Measurements from ENCODE around the gene EDEM2. TPM values are rescaled to one million over a fixed set of nuclear protein-coding genes. Genes with fewer than 3 reads are reported as not detected.
"Not testable (repeated sequence)": the region's sequence is repeated elsewhere in the genome, so short reads cannot be mapped to it uniquely, and the experiment has no call there.

Gene EDEM2
- total RNA-seq, 4 donors from 2014 or later = 11.8 to 18.0 (median 13.2) TPM

DNA sequence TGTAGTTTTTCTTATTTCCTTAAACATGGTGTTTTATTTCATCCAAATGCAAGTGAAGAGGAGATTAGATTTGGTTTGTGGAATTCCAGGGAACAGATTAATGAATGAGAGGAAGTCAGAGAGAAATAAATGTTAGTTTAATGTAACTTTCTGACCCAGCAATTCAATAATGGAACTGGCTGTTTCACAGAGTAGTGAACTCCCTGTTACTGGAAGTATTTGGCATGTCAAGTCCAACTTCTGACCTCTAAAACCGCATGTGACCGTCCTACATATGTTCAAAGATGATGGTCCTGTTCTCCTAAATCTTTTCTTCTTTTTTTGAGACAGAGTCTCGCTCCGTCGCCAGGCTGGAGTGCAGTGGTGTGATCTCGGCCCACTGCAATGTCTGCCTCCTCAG is 43.4 kb upstream of the EDEM2 start:
- H3K27me3 ChIP-seq = no peaks in the 10 kb centered on the region
- no peaks in the 10 kb centered on the region for H3K36me3 ChIP-seq
- TF ChIP-seq, protein P1, sequence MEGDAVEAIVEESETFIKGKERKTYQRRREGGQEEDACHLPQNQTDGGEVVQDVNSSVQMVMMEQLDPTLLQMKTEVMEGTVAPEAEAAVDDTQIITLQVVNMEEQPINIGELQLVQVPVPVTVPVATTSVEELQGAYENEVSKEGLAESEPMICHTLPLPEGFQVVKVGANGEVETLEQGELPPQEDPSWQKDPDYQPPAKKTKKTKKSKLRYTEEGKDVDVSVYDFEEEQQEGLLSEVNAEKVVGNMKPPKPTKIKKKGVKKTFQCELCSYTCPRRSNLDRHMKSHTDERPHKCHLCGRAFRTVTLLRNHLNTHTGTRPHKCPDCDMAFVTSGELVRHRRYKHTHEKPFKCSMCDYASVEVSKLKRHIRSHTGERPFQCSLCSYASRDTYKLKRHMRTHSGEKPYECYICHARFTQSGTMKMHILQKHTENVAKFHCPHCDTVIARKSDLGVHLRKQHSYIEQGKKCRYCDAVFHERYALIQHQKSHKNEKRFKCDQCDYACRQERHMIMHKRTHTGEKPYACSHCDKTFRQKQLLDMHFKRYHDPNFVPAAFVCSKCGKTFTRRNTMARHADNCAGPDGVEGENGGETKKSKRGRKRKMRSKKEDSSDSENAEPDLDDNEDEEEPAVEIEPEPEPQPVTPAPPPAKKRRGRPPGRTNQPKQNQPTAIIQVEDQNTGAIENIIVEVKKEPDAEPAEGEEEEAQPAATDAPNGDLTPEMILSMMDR (IDR thresholded peaks at IDR 0.05) = no peak
- TF ChIP-seq POLR2AphosphoS5 (IDR thresholded peaks at IDR 0.05) = no peak
- no peak for TF ChIP-seq EP300 (IDR thresholded peaks at IDR 0.05)
- TF ChIP-seq POLR2A (IDR thresholded peaks at IDR 0.05) = no peak
- WGBS = 95% methylated on average over 6 of the region's 6 CpGs
- H3K4me1 ChIP-seq = no peaks in the 10 kb centered on the region
- DNase-seq (ENCODE audit: low spot score in 2 of 2) = no peak
- H3K4me3 ChIP-seq = no peak overlapping the region
- H3K9me3 ChIP-seq = no peaks in the 10 kb centered on the region
- H3K27ac ChIP-seq = no peak overlapping the region

DNA sequence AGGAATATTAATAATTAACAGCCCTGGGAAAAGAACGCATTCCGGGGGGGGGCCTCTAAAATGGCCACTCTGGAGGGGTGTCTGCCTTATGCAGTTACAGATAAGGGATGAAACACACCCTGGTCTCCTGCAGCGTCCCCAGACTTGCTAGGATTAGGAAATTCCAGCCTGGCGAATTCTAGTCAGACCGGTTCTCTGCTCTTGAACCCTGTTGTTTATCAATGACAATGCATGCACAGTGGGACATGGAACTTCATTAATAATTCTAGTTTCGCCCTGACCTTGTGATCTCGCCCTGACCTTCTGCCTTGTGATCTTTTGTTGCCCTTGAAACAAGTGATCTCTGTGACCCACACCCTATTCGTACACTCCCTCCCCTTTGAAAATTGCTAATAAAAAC is 42.1 kb upstream of the EDEM2 start:
- WGBS = 89% methylated on average over 8 of the region's 8 CpGs

DNA sequence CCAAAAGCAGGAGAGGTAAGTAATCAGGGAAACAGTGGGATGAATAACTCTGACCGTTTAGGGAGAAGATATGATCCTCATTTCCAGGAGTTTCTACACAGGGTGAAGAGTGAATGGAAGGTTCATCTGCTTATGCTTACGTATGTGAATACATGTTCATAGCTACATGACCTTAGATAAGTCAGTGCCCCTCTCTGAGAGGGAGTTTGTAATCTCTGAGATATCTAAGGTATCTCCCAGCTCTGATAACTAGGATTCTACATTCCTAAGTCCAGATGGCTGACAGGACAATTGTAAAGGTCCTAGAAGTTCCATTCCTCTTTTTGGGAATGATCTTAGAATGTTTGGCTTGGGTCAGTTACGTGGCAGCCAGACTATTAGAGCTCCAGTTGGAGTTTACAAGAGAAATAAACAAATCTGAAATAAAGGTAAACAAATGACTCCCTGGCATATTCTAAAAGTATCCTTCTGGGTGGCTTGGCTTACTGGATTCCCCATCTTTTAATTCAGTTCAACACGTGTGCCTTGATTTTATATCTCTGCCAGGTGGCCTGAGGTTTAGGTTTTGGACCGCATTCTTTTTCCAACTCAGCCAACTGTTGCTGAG is 40.6 kb upstream of the EDEM2 start:
- no peak for DNase-seq (ENCODE audit: low spot score in 2 of 2)
- H3K36me3 ChIP-seq = no peaks in the 10 kb centered on the region
- no peak overlapping the region for H3K4me3 ChIP-seq
- TF ChIP-seq EP300 (IDR thresholded peaks at IDR 0.05) (no peak), POLR2A (IDR thresholded peaks at IDR 0.05) (no peak), POLR2AphosphoS5 (IDR thresholded peaks at IDR 0.05) (no peak)
- TF ChIP-seq, protein P1 (IDR thresholded peaks at IDR 0.05) = no peak
- H3K4me1 ChIP-seq = no peaks in the 10 kb centered on the region
- H3K27me3 ChIP-seq = no peaks in the 10 kb centered on the region
- WGBS = 73% methylated on average over 5 of the region's 5 CpGs
- H3K9me3 ChIP-seq = no peaks in the 10 kb centered on the region
- H3K27ac ChIP-seq = no peak overlapping the region

More for the DNA sequence above, 42.1 kb upstream of the EDEM2 start:
- not testable (repeated sequence) for H3K27ac ChIP-seq; H3K36me3 ChIP-seq; H3K27me3 ChIP-seq; DNase-seq (ENCODE audit: low spot score in 2 of 2); H3K9me3 ChIP-seq; H3K4me1 ChIP-seq; H3K4me3 ChIP-seq

DNA sequence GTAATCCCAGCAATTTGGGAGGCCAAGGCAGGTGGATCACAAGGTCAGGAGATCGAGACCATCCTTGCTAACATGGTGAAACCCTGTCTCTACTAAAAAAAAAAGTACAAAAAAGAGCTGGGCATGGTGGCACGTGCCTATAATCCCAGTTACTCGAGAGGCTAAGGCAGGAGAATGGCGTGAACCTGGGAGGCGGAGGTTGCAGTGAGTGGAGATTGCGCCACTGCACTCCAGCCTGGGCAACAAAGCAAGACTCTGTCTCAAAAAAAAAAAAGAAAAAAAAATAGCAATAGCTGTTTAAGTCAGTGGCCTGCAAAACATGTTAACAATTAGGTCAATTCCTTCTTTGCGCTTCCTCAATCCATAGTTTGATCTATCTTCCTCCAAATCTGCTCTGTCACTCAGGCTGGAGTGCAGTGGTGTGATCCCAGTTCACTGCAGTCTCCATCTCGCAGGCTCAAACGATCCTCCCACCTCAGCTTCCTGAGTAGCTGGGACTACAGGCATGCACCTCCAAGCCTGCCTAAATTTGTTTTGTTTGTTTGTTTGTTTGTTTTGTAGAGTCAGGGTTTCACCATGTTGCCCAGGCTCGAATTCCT is 39.7 kb upstream of the EDEM2 start:
- H3K27ac ChIP-seq, H3K9me3 ChIP-seq, H3K4me1 ChIP-seq: not testable (repeated sequence)

DNA sequence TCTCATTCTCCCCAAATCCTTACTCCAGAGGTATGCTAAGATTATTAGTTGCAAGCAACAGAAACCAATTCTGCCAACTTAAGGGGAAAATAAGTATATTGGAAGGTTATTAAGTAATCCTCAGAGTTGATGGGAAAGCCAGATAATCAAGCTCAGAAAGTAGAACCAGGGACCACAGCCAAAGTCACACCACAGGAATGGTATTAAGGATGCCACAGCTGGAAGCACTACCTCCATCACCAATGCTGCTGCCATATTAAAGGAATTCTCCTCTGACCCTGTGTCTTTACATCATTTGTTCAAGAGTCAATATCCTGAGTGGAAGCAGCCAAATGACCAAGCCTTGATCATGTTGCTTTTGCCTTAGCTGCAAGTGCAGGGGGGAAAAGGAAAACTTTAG is 34.6 kb upstream of the EDEM2 start:
- no peak overlapping the region for H3K4me3 ChIP-seq
- H3K4me1 ChIP-seq = no peaks in the 10 kb centered on the region
- H3K36me3 ChIP-seq = no peaks in the 10 kb centered on the region
- no peak for DNase-seq (ENCODE audit: low spot score in 2 of 2)
- TF ChIP-seq EP300 (IDR thresholded peaks at IDR 0.05) = no peak
- TF ChIP-seq, protein P1 (IDR thresholded peaks at IDR 0.05) = no peak
- TF ChIP-seq POLR2A (IDR thresholded peaks at IDR 0.05) = no peak
- no peak for TF ChIP-seq POLR2AphosphoS5 (IDR thresholded peaks at IDR 0.05)
- no peak overlapping the region for H3K27ac ChIP-seq
- H3K27me3 ChIP-seq = no peaks in the 10 kb centered on the region
- no peaks in the 10 kb centered on the region for H3K9me3 ChIP-seq

More for the DNA sequence above, 39.7 kb upstream of the EDEM2 start:
- not testable (repeated sequence) for H3K36me3 ChIP-seq; DNase-seq (ENCODE audit: low spot score in 2 of 2); H3K27me3 ChIP-seq; H3K4me3 ChIP-seq
- WGBS = 91% methylated on average over 10 of the region's 10 CpGs

DNA sequence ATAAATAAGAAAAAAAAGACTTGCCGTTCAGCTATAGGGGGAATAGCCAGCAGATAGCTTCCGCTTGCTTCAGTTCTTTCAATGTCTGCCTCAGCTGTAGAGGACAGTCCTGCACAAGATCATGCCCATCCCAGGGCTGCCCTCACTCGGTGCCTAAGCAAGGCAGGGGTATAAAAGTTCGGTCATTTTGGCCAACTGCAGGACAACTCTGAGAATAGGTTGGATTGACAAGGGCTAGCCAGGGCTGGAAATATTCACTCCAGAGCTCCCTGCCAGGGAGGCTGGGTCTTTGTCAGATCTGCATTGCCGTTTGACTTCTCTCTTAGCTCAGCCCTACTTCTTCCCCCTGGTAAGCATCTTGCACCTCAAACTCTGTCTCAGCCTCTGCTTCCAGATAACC is 33.1 kb upstream of the EDEM2 start:
- 90% methylated on average over 5 of the region's 5 CpGs for WGBS

More for the DNA sequence above, 33.1 kb upstream of the EDEM2 start:
- Histone ChIP-seq H3K27ac (no peak overlapping the region), H3K4me1 (no peaks in the 10 kb centered on the region), H3K4me3 (no peak overlapping the region), H3K36me3 (peaks cover 4% of the 10 kb centered on the region), H3K9me3 (no peaks in the 10 kb centered on the region), H3K27me3 (no peaks in the 10 kb centered on the region)
- TF ChIP-seq EP300 (IDR thresholded peaks at IDR 0.05) = no peak
- DNase-seq (ENCODE audit: low spot score in 2 of 2) = no peak
